ENCODE data around the gene GCGR.

GCGR gene

GRCh38 chr17:81821147-81821546 is 17.2 kb downstream of the GCGR start:
- Mint-ChIP-seq H3K36me3 (ENCODE audit: low read depth) (no peaks in the 10 kb centered on the region), H3K4me3 (no peak overlapping the region), H3K27ac (no peak overlapping the region), H3K9me3 (no peaks in the 10 kb centered on the region), H3K27me3 (ENCODE audit: low read depth, poor library complexity) (peaks cover 10% of the 10 kb centered on the region), H3K4me1 (peaks cover 18% of the 10 kb centered on the region)
- TF ChIP-seq, protein P1, sequence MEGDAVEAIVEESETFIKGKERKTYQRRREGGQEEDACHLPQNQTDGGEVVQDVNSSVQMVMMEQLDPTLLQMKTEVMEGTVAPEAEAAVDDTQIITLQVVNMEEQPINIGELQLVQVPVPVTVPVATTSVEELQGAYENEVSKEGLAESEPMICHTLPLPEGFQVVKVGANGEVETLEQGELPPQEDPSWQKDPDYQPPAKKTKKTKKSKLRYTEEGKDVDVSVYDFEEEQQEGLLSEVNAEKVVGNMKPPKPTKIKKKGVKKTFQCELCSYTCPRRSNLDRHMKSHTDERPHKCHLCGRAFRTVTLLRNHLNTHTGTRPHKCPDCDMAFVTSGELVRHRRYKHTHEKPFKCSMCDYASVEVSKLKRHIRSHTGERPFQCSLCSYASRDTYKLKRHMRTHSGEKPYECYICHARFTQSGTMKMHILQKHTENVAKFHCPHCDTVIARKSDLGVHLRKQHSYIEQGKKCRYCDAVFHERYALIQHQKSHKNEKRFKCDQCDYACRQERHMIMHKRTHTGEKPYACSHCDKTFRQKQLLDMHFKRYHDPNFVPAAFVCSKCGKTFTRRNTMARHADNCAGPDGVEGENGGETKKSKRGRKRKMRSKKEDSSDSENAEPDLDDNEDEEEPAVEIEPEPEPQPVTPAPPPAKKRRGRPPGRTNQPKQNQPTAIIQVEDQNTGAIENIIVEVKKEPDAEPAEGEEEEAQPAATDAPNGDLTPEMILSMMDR (IDR thresholded peaks at IDR 0.05) = no peak
- DNase-seq = no peak

DNA sequence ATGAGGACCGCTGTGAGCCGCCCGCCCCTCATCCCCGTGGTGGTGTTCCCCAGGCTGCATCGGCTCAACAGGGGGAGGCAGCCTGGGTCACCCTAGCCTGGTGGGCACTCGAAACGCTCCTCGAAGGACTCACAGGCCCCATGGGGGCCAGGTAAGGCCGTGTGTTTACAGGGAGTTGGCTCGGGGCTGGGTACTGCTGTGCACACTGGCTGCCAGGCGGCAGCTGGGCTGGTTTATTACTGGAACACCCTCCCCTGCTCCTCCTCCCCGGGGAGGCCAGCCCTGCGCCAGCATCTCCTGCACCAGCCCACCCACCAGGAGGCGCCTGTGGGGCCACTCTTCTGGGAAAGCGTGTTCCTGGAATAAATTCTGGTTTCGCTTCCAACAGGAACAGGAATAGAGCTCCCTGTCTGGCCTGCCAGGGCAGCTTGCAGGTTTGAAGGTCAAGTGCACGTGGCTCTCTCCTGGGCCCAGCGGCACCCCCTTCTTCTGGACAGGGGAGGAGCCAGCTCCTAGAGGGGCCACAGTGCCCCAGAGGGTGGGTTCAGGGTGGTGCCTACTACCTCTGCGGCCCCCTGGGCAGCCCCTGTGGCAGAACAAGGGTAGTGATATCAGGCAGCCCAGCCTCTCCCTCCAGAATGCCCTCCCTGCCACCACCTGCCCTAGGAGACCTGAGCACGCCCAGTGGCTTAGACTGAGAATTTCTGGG is 17.8 kb downstream of the GCGR start:
- peak; percentile 56 for DNase-seq
- Mint-ChIP-seq H3K4me3 (no peak overlapping the region), H3K9me3 (no peaks in the 10 kb centered on the region), H3K4me1 (peaks cover 20% of the 10 kb centered on the region), H3K36me3 (ENCODE audit: low read depth) (no peaks in the 10 kb centered on the region), H3K27ac (no peak overlapping the region), H3K27me3 (ENCODE audit: low read depth, poor library complexity) (peaks cover 5% of the 10 kb centered on the region)
- TF ChIP-seq, protein P1 (IDR thresholded peaks at IDR 0.05) = peak; percentile 25

GRCh38 chr17:81822312-81822637 is 18.3 kb downstream of the GCGR start:
- DNase-seq = no peak
- H3K9me3 Mint-ChIP-seq = no peaks in the 10 kb centered on the region
- H3K4me3 Mint-ChIP-seq = no peak overlapping the region

DNA sequence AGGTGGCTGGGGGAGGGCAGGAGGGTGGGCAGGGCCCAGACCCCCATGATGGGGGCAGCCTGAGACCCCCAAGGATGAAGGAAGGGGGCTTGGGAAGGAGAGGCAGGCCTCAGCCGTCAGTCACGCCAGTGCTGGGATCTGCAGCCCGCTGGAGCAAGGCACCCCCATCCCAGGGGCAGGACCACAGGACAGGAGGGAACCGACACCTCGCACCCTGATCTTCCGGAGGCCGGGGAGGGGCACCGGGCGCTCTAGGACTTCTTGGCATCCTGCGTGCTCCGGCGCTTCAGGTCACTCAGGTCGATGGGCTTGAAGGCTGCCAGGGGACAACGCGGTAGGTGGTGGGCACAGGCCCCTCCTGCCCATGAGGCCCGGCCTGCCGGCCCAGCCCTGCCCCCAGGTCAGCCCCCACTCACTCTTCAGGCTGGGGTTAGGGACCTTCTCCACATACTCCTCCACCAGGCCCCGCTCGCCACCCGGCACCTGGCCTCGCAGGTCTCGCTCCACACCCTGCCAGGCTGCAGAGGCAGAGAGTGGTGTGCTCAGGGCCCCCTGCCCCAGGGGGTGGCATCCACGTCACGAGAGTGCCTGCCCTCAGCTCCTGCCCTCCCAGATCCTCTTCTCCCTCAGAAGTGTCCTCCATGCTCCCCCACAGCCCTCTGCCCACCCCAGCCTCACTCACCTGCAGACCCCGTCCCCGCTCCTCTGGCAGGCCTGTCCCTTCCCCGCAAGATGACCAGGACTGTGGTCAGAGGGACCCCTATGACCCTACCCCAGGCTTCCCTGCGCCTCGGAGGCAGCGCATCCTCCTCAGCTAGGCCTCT is 19.3 kb downstream of the GCGR start:
- Mint-ChIP-seq H3K27me3 (ENCODE audit: low read depth, poor library complexity) (no peaks in the 10 kb centered on the region), H3K9me3 (no peaks in the 10 kb centered on the region), H3K36me3 (ENCODE audit: low read depth) (no peaks in the 10 kb centered on the region), H3K4me3 (no peak overlapping the region), H3K27ac (no peak overlapping the region), H3K4me1 (peaks cover 13% of the 10 kb centered on the region)
- TF ChIP-seq, protein P1 (IDR thresholded peaks at IDR 0.05) = no peak
- DNase-seq = no peak

More at GRCh38 chr17:81822312-81822637, 18.3 kb downstream of the GCGR start:
- peaks cover 20% of the 10 kb centered on the region for H3K4me1 Mint-ChIP-seq
- TF ChIP-seq, protein P1 (IDR thresholded peaks at IDR 0.05) = no peak
- no peaks in the 10 kb centered on the region for H3K36me3 Mint-ChIP-seq (ENCODE audit: low read depth)
- peaks cover 4% of the 10 kb centered on the region for H3K27me3 Mint-ChIP-seq (ENCODE audit: low read depth, poor library complexity)
- H3K27ac Mint-ChIP-seq = no peak overlapping the region

- Mint-ChIP-seq H3K27ac (no peak overlapping the region), H3K36me3 (ENCODE audit: low read depth) (no peaks in the 10 kb centered on the region), H3K9me3 (no peaks in the 10 kb centered on the region), H3K27me3 (ENCODE audit: low read depth, poor library complexity) (no peaks in the 10 kb centered on the region), H3K4me1 (peaks cover 19% of the 10 kb centered on the region), H3K4me3 (no peak overlapping the region)
- no peak for DNase-seq
- TF ChIP-seq, protein P1 (IDR thresholded peaks at IDR 0.05) = no peak
Measured at GRCh38 chr17:81823820-81824550, 20.0 kb downstream of the GCGR start.

Measured in nephron progenitor cell (in vitro differentiated cells).